NCI-H69 (cell line): ENCODE results near the gene LY6G6D.

Experiments used
- DNase-seq: peaks from one replicate; lab custom pipeline; 2025; lab: John Stamatoyannopoulos, UW

Gene LY6G6D

DNA sequence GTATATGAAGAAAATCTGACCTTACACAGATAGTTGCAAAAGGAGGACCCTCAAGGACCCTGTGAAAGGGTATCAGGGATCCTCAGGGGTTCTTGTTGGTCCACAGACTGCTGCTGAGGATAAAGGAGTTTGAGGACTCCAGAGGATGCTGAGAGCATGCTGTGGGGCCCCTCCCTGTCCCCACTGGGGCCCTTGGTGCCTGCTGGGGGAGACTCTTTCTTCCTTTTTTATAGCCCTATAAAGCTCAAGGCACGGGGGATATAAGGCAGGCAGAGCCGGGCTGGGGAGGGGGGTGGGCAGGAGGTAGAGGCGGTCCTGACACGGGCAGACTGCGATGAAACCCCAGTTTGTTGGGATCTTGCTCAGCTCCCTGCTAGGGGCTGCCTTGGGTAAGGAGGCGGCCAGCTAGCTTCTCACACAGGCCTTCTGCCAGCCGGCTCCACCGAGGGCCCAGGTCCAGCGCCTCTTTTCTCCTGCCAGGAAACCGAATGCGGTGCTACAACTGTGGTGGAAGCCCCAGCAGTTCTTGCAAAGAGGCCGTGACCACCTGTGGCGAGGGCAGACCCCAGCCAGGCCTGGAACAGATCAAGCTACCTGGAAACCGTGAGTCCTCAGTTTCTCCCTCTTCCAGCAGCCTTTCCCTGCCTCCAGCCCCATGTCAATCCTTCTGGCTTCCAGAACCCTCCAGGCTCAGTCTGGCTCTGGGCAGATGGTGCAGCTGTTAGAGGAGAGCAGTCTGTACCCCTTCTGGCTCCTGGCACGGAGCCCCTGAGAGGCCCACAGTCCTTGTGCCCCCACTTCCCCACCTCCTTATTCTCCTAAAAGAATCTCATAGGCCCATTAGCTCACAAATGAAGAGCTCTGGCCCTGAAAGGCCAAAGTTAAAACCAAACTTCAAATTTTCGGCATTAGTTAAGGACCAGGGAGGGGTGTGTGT is at the start of gene LY6G6D:
TSS of gene LY6G6D (plus strand) at position 327 of the 937 bp plus-strand sequence. CDS start at position 335, 8 bp downstream.
- peak; percentile 40 for DNase-seq

DNA sequence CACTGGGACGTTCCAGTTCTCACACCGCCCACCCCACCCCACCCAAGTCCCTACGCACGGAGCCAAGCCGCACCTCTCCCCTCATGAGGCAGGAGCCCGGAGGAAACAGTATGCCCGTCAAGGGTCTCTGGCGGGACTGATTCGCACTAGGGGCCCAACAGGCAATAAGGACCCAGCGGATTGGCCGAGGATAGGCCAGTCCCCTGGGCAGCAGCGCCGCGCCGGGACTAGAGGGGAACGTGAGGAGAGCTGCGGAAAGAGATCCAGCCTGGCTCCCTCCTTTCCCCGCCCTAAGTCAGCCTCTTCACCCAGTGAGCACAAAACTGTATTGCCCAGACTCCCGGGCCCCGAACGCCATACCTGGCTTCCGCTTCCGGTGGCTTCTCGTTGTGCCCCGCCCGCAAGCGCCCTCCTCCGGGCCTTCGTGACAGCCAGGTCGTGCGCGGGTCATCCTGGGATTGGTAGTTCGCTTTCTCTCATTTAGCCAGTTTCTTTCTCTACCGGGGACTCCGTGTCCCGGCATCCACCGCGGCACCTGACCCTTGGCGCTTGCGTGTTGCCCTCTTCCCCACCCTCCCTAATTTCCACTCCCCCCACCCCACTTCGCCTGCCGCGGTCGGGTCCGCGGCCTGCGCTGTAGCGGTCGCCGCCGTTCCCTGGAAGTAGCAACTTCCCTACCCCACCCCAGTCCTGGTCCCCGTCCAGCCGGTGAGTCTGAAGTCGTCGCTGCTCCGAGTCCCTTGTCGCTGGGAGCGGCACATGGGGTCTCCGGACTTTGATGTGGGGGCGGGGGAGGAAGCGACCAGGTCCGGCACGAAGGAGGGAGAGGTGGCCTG is 49.4 kb upstream of the LY6G6D start, which contains the start of gene CSNK2B:
TSS of gene CSNK2B (plus strand) at position 580 of the 836 bp plus-strand sequence. CDS start 752 bp downstream, outside the sequence.
- DNase-seq, result peak; percentile 99

DNA sequence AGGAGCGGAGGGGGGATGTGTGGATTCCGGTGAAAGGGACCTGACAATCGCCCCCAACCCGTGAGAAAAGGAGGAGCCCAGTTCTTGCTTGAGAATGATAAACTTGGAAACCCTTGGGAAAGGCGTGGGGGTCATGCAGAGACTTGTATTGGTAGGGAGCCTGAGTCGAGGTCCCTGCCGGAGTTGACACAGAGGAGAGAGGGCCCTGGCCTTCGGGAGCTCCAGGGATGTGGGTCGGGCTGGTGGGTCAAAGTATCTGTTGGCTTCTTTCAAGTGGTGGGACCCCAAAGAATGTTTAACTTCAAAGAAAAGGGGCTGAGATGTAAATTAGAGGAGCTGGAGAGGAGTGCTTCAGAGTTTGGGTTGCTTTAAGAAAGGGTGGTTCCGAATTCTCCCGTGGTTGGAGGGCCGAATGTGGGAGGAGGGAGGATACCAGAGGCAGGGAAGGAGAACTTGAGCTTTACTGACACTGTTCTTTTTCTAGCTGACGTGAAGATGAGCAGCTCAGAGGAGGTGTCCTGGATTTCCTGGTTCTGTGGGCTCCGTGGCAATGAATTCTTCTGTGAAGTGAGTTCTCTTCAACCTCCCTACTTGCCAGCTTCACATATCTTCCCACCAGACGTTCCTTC is 48.7 kb upstream of the LY6G6D start:
- DNase-seq, result no peak

DNA sequence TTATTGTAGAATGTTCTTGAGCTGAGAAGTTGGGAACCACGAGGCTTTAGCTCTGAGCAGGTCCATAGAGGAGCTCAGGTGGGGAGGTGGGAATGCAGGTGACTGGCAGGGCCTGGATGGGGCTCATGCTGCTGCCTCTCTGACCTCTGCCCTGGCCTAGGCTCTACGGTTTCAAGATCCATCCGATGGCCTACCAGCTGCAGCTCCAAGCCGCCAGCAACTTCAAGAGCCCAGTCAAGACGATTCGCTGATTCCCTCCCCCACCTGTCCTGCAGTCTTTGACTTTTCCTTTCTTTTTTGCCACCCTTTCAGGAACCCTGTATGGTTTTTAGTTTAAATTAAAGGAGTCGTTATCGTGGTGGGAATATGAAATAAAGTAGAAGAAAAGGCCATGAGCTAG is 45.5 kb upstream of the LY6G6D start, which contains the start of gene LY6G5B:
TSS of gene LY6G5B (plus strand) at position 301 of the 400 bp plus-strand sequence. CDS start 975 bp downstream, outside the sequence.
- DNase-seq, result no peak

GRCh38 chr6:31676322-31676903 is 38.7 kb upstream of the LY6G6D start:
- DNase-seq, result no peak

- no peak for DNase-seq
Observed at GRCh38 chr6:31676904-31677303, 38.2 kb upstream of the LY6G6D start.

GRCh38 chr6:31677955-31678354 is 37.2 kb upstream of the LY6G6D start:
- DNase-seq, result no peak

DNA sequence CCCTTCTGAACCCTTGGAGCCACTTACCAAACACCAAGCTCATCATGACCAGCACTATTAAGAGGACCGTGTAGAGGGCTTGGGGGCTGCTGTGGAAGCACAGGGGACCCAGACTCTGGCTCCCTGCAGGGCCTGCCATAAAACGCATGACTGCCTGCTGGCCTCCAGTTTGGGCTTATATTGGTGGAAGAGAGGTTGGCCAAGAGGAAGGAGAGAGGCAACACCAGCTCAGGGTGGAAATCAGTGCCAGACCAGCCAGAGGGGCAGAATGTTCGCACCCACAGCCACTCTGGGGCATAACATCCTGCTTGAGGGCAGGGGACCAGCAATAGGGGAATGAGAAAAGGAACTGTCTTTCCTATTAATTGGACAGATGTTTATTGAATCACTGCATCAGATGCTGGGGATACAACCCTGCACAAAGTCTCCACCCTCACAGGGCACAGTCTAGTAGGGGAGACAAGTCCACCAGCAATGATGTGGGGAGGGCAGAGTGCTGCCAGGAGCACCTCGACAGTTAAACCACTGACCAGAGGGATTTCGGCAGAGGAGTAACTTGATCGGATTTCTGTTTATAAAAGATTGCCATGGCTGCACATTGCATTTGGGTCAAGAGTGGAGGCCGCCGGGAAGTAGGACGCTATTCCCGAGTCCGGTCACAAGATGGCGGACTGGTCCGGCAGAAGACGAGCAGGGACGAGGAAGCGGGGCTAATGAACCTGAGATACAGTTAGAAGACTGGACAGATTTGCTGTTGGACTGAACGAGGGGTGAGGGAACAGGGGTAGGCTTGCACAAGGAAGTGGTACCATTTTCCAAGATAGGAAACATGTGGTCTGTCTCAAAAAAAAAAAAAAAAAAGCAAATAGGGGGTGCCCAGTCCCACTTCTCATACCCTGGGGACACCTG is 34.7 kb upstream of the LY6G6D start, which contains the start of gene LY6G5C:
TSS of gene LY6G5C (minus strand) at position 842 of the 909 bp plus-strand sequence. CDS start at position 148, 694 bp downstream.
- DNase-seq, result peak; percentile 94

DNA sequence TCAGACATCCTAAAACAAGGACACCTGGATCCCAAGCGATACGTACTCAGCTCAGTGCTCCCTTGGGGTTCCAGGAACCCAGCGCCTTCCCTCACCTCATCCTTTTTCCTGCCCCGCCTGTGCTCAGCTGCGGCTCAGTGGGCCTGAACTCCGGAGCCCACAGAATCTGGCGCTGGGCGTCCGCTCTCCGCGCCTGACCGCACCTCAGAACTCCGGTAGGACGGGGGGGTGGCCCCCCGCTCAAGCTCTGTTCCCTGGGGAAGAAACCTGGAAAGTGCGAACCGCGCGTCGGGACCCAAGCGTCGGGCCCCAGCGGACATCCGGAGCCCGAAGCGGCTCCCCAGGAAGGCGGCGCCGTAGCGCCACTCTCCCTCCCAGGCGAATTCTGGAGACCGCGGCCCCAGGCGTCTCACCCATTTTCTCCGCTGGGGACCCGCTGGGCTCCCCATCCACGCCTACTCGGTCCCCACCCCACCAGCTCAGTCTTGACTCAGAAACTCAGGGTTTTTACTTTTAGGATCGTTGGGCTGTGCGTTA is 33.9 kb upstream of the LY6G6D start:
- DNase-seq, result peak; percentile 85

DNA sequence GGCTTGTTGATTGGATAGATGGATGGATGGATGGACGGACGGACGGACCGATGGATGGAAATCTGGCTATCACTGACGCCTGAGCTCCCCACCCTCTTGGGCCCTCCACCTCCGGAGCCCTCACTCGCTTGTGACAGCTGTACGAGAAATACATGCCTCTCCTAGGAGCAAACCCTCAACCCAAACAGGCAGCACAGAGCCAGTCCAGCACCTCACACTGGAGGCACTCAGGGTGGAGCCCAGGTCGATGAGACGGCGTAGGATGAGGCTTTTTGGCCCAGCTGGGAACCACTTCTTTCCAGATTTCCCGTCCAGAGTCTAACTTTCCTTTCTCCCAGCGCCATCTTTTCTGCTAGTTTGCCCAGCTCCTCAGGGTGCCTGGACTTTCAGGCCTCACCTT is 31.6 kb upstream of the LY6G6D start:
- no peak for DNase-seq

DNA sequence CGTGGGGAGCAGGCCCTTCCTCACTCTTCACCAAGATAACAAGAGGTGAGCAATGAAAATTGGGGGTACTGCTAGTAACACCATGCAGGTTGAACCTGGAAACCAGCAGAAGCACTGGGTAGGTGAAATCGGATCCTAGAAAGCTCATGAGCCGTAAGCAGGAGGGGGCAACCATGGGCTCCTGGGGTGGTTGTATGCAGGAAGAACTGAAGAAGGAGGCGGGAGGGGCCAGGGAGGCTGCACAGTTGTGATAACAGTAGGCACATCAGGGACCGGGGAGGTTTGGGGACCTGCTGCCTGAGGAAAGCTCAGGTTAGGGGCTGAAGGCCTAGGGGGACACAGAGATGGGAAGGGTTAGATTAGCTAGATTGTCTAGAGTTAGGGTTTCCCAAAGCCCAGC is 28.7 kb upstream of the LY6G6D start:
- no peak for DNase-seq

DNA sequence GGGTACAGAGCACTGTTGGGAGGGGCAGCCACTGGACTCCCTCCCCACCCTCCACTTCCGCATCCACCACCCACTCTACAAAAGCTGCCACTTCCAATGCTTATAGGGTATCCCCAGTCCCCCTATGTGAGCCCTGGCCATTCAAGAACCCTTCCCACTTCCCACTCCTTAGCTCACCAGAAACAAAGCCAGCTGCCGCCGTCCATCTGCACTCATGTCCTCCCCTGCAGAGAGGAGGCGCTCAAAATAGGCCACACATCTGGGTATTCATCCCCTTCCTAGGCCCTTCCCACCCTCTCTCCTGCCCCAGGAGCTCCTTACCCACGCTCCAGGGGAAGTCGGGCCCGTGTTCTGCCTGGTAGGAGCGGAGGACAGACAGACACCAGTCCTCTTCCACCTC is 27.8 kb upstream of the LY6G6D start:
- no peak for DNase-seq

DNA sequence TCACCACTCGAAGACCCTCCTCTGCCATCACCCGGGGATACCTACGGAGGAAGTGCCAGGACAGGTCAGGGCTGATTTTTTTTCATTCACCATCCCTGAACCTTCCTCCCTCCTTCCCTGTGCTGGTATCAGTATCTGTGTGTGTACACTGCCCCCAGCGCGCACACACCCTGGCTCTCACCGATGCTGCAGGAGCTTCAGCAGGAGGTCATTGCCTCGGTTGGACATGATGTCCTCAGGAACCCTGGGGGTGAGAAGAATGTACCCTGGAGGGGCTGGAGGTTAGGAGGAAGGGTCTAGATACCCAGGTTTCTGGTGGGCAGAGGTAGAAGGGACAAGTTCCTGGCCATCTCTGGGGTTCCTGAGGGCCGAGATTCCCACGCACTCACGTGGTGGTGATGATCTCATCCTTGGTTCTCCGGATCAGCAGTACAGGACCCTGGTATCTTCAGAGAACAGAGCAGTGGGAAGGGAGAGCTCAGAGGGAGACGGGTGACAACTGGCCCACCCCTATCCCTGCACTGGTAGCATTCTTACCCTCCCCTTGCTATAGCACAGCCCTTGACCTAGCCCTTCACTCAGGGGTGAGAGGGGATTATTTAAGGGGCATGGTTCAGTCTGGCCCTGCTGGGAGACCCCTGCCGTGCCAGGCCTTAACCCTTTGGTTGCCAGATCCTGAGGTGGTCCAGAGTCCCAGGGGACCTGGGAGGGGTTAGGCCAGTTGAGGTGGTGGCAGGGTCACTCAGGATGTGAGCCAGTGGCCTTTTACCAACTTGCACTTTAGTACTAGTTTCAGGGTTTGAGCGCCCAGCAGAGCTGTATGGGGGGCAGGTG is 27.1 kb upstream of the LY6G6D start:
- DNase-seq, result no peak

DNA sequence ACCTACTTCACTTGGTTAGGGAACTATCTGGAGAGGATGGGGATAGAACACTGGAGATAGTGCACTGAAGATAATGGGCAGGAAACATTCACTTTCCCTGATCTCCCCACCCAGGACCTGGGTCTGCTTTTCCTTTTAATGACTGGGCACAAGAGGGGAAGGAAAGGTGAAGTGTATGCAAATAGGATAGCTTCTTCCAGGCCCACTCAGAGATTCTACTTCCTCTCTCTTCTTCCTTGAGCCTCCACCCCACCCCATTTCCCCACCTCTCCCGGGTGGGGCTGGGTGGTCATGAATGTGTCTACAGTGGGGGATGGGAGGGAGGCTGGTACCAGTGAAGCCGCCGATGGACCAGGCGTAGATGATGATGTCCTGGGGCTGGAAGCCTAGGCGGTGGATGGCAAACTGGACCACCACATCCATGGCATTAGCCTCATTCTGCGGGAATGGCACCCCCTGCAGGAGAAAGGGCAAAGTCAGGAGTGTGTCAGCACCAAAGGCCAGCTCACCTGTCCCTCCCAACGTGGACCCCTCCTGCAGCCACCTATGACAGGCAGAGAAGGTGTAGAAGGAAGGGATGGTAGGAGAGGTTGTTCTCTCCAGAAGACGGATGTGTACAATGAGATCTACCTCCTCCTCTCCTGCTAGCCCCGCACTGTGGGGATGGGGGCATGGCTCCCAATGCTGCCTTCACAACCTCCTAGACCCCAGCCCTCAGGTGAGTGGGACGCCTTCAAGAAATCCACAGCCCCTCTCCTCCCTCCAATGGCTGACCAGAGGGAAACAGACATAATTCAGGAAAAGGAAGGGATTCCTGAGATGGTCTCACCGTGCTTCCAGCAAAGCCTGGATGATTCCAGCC is 25.7 kb upstream of the LY6G6D start:
- no peak for DNase-seq

- DNase-seq, result no peak
Observed at GRCh38 chr6:31690231-31691077, 24.7 kb upstream of the LY6G6D start.

DNA sequence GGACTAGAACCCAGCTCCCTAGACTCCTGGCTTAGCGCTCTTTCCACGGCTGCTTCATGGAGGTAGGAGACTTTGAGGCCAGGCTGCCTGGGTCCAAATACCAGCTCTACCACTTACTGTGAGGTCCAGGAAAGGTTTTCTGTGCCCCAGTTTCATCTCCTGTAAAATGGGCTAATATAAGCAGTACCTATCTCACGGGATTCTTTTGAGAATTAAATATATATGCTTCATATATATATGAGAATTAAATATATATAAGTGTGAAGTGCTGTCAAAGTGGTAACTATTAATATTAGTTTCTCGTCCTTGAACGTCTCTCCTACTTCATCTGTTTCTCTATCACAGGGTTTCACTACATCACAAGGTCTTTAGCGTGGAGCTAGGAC is 24.1 kb upstream of the LY6G6D start:
- DNase-seq, result no peak

DNA sequence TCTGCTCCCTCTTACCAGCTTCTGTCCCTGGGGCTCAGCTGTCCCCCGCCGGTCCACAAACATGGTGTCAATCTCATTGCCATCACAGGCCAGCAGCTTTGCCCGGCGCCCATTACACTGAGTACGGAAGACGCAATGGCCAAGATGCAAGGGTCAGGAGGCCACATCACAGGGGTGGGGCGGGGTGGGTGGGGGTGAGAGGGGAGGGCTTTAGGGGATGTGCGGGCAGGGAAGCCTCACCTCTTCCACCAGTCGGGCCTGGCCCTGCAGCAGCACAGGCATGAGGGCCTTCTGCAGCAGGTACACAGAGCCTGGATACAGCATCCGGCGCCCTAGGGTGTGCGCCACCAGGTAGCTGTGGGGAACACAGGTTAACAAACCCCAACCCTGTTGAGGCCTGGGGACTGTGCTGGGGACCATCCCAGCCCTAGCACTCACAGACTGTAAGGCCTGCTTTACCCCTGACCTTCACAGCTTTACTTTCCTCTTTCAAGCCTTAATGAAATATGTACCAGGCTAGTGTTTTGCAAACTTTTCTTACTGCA is 23.5 kb upstream of the LY6G6D start:
- no peak for DNase-seq
